ENCODE data around the gene FABP2.

Gene FABP2

GRCh38 chr4:119302073-119302832 lies 19.7 kb downstream of the FABP2 start:
- no peak overlapping the region for H3K27ac ChIP-seq
- ChIA-PET CTCF (no interaction called here), POLR2A (ENCODE audit: low non-redundant PET) (no interaction called here)
- no peak for DNase-seq (ENCODE audit: low spot score)
- TF ChIP-seq CTCF (conservative IDR thresholded peaks at IDR 0.05; ENCODE audit: low read depth), result no peak

- H3K27ac ChIP-seq, result peak overlapping the region; percentile 95
- TF ChIP-seq CTCF (conservative IDR thresholded peaks at IDR 0.05; ENCODE audit: low read depth), result no peak
- ChIA-PET POLR2A (ENCODE audit: low non-redundant PET) (no interaction called here), CTCF (interaction anchor here (0.5 to 0.6 kb wide), 3 partner anchors 87 to 1897 kb away, joined by 5 to 6 read pairs (median 5); no protein-coding TSS in a partner anchor)
- DNase-seq (ENCODE audit: low spot score), result peak; percentile 89
Measured at GRCh38 chr4:119300101-119300978, 21.6 kb downstream of the FABP2 start.

- peak overlapping the region; percentile 95 for H3K27ac ChIP-seq
- TF ChIP-seq CTCF (conservative IDR thresholded peaks at IDR 0.05; ENCODE audit: low read depth), result no peak
- CTCF ChIA-PET, result interaction anchor here (0.6 to 0.7 kb wide), 3 partner anchors 15 to 528 kb away, joined by 3 to 6 read pairs (median 5); no protein-coding TSS in a partner anchor
- no peak for DNase-seq (ENCODE audit: low spot score)
- POLR2A ChIA-PET (ENCODE audit: low non-redundant PET), result interaction anchor here (1.0 kb wide), 1 partner anchor 310 kb away, joined by 4 read pairs; no protein-coding TSS in a partner anchor
Measured at GRCh38 chr4:119299741-119300100, 22.2 kb downstream of the FABP2 start.

DNA sequence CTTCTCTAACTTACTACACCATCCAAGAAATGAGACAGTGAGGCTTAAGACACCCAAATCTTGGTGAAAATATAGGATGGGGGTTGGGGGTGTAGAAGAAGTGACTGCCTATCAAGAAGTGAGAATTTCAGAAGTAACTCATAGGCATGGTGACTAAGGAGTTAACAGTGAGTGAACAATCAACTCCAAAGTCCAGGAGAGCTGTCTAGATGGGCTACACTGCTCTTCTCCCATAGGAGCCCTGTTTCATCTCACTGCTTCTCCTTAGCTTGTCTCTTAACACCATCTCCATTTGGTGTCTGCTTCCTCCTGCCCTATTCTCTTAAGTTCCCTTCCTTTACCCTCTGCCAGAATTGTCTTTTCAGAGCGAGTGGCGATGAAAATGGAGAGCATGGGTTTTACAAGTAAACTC lies 22.7 kb downstream of the FABP2 start:
- peak overlapping the region; percentile 45; the same call in 1 of the 2 replicates for H3K27ac ChIP-seq
- POLR2A ChIA-PET (ENCODE audit: low non-redundant PET), result interaction anchor here (1.0 kb wide), 1 partner anchor 310 kb away, joined by 4 read pairs; no protein-coding TSS in a partner anchor
- no peak for TF ChIP-seq CTCF (conservative IDR thresholded peaks at IDR 0.05; ENCODE audit: low read depth)
- CTCF ChIA-PET, result interaction anchor here (0.7 kb wide), 2 partner anchors 14 to 257 kb away, joined by 3 read pairs; no protein-coding TSS in a partner anchor
- no peak for DNase-seq (ENCODE audit: low spot score)

GRCh38 chr4:119297795-119298194 lies 24.1 kb downstream of the FABP2 start:
- ChIA-PET POLR2A (ENCODE audit: low non-redundant PET) (interaction anchor here (0.9 kb wide), 1 partner anchor 214 kb away, joined by 4 read pairs; no protein-coding TSS in a partner anchor), CTCF (interaction anchor here (0.6 kb wide), 1 partner anchor 327 kb away, joined by 3 read pairs; no protein-coding TSS in a partner anchor)
- no peak for DNase-seq (ENCODE audit: low spot score)
- no peak for TF ChIP-seq CTCF (conservative IDR thresholded peaks at IDR 0.05; ENCODE audit: low read depth)
- no peak overlapping the region for H3K27ac ChIP-seq

DNA sequence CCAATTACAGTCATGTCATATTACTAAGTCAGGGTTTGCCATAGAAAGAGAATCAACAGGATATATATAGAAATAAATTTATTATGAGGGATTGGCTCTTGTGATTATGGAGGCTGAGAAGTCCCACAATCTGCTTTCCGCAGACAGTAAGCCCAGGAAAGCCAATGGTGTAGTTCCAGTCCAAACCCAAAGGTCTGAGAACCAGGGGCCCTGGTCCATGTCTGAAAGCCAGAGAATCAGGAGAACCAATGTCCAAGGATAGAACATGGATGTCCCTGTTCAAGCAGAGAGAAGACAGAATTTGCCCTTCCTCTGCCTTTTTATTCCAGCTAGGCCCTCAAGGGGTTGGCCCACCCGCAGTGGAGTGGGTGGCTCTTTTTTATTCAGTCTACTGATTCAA lies 25.6 kb downstream of the FABP2 start:
- ChIA-PET CTCF (no interaction called here), POLR2A (ENCODE audit: low non-redundant PET) (no interaction called here)
- no peak for DNase-seq (ENCODE audit: low spot score)
- H3K27ac ChIP-seq, result no peak overlapping the region
- TF ChIP-seq CTCF (conservative IDR thresholded peaks at IDR 0.05; ENCODE audit: low read depth), result no peak

Data from RWPE1 (cell line).